Neuronal stem cell (in vitro differentiated cells): Measurements from ENCODE around the gene SEC14L3.

Source experiments
- DNase-seq: peaks from one replicate; pipeline ENCODE4 v3.0.0-alpha.2; 2013; ENCODE audit warnings: low spot score
- H2AFZ ChIP-seq: one replicate; pipeline ENCODE4 v1.6.1; 2013; ENCODE audit warnings: mild to moderate bottlenecking, low read length, inconsistent platforms
- H2AK5ac ChIP-seq: 2 replicates; pipeline ENCODE4 v1.6.1; 2013; ENCODE audit warnings: low read depth, mild to moderate bottlenecking, inconsistent platforms, low read length, moderate library complexity, mixed read lengths
- H2BK120ac ChIP-seq: 2 replicates; pipeline ENCODE4 v1.6.1; 2013; ENCODE audit warnings: low read depth, mild to moderate bottlenecking, inconsistent platforms, low read length, moderate library complexity, mixed read lengths
- H2BK12ac ChIP-seq: one replicate; pipeline ENCODE4 v1.6.1; 2013; ENCODE audit warnings: low read length, inconsistent platforms
- H2BK15ac ChIP-seq: 2 replicates; pipeline ENCODE4 v1.6.1; 2013; ENCODE audit warnings: mild to moderate bottlenecking, low read length, inconsistent platforms, mixed read lengths
- H2BK5ac ChIP-seq: one replicate; pipeline ENCODE4 v1.6.1; 2013; ENCODE audit warnings: inconsistent platforms, mild to moderate bottlenecking, low read length, moderate library complexity
- H3K14ac ChIP-seq: one replicate; pipeline ENCODE4 v1.6.1; 2013; ENCODE audit warnings: low read length, inconsistent platforms
- H3K18ac ChIP-seq: 2 replicates; pipeline ENCODE4 v1.6.1; 2013; ENCODE audit warnings: low read length, inconsistent platforms
- H3K23ac ChIP-seq: 2 replicates; pipeline ENCODE4 v1.6.1; 2013; ENCODE audit warnings: low read depth, mild to moderate bottlenecking, mixed read lengths, low read length, inconsistent platforms; ENCODE audit not compliant: poor library complexity
- H3K27ac ChIP-seq: replicated peaks from 3 replicates; pipeline ENCODE4 v1.5.1; 2013; ENCODE audit warnings: low read length, inconsistent platforms
- H3K27me3 ChIP-seq, 3 experiments: 2 replicates each; pipeline ENCODE4 v1.6.1; 2013; ENCODE audit warnings: low read length in 3 of 3, mild to moderate bottlenecking in 2 of 3, inconsistent platforms in 1 of 3, low read depth in 1 of 3, mixed read lengths in 1 of 3, moderate library complexity in 1 of 3; ENCODE audit not compliant: control insufficient read depth in 3 of 3, insufficient read depth in 3 of 3
- H3K36me3 ChIP-seq, 2 donors: replicated peaks in 1 of 2; 2 replicates each; pipeline ENCODE4 v1.6.1; 2013; ENCODE audit warnings: low read length in 2 of 2; ENCODE audit not compliant: control insufficient read depth in 2 of 2, insufficient read depth in 2 of 2
- H3K4ac ChIP-seq: 2 replicates; pipeline ENCODE4 v1.6.1; 2013; ENCODE audit warnings: inconsistent platforms, mild to moderate bottlenecking, low read length, moderate library complexity
- H3K4me1 ChIP-seq, 2 donors: 1 replicate in 1 of 2; 2 replicates in 1 of 2; pipeline ENCODE4 v1.6.1; 2013; ENCODE audit warnings: low read length in 2 of 2, low read depth in 1 of 2; ENCODE audit not compliant: control insufficient read depth in 2 of 2, insufficient read depth in 1 of 2
- H3K4me2 ChIP-seq: one replicate; pipeline ENCODE4 v1.6.1; 2013; ENCODE audit warnings: mild to moderate bottlenecking, low read length, inconsistent platforms; ENCODE audit not compliant: insufficient read depth, poor library complexity, severe bottlenecking
- H3K4me3 ChIP-seq, 2 donors: 2 replicates each; pipeline ENCODE4 v1.5.1; 2013; ENCODE audit warnings: low read length in 2 of 2, mild to moderate bottlenecking in 2 of 2, inconsistent platforms in 1 of 2, moderate library complexity in 1 of 2
- H3K79me1 ChIP-seq: one replicate; pipeline ENCODE4 v1.6.1; 2013; ENCODE audit warnings: low read depth, mild to moderate bottlenecking, inconsistent platforms, low read length, moderate library complexity
- H3K9ac ChIP-seq: one replicate; pipeline ENCODE4 v1.6.1; 2013; ENCODE audit warnings: mild to moderate bottlenecking, low read depth, low read length, inconsistent platforms; ENCODE audit not compliant: poor library complexity
- H3K9me3 ChIP-seq, 2 donors: replicated peaks in 1 of 2; 2 replicates each; pipeline versions ENCODE3 to v1.6.1; 2013; ENCODE audit warnings: low read length in 2 of 2, mild to moderate bottlenecking in 2 of 2, inconsistent platforms in 1 of 2, low read depth in 1 of 2, mixed read lengths in 1 of 2, moderate library complexity in 1 of 2; ENCODE audit not compliant: control insufficient read depth in 2 of 2, insufficient read depth in 1 of 2
- H4K8ac ChIP-seq: one replicate; pipeline ENCODE4 v1.6.1; 2013; ENCODE audit warnings: low read depth, mild to moderate bottlenecking, inconsistent platforms, low read length, moderate library complexity
- H4K91ac ChIP-seq: one replicate; pipeline ENCODE4 v1.6.1; 2013; ENCODE audit warnings: low read length, low read depth, mild to moderate bottlenecking, inconsistent platforms; ENCODE audit not compliant: poor library complexity
- WGBS, 2 donors: extraction: QIAGEN DNeasy Blood & Tissue Kit; methylation state at CpG; one replicate each; pipeline ENCODE4 v1.1.7; 2013; ENCODE audit warnings: missing lambda C conversion rate in 2 of 2, mixed read lengths in 1 of 2; ENCODE audit not compliant: insufficient read length in 2 of 2, insufficient replicate concordance in 1 of 2; ENCODE audit errors: extremely low coverage in 2 of 2; 5-methylcytosine and 5-hydroxymethylcytosine counted together

The SEC14L3 gene

GRCh38 chr22:30483169-30483568, 11.4 kb upstream of the SEC14L3 start:
- H3K18ac ChIP-seq = no peak overlapping the region
- no peak overlapping the region for H2BK120ac ChIP-seq
- H3K23ac ChIP-seq = no peak overlapping the region
- H4K91ac ChIP-seq = no peak overlapping the region
- no peak overlapping the region for H3K4ac ChIP-seq
- no peaks in the 10 kb centered on the region for H3K9me3 ChIP-seq
- no peak overlapping the region for H3K4me3 ChIP-seq
- no peaks in the 10 kb centered on the region for H3K4me1 ChIP-seq
- H2AK5ac ChIP-seq = no peak overlapping the region
- no peak overlapping the region for H3K27ac ChIP-seq
- no peak overlapping the region for H3K9ac ChIP-seq
- no peak overlapping the region for H3K4me2 ChIP-seq
- H3K36me3 ChIP-seq = no peaks in the 10 kb centered on the region
- H4K8ac ChIP-seq = no peak overlapping the region
- no CpG with 5 or more reads among the region's 1 CpG for WGBS, 2 donors
- no peaks in the 10 kb centered on the region for H3K79me1 ChIP-seq
- no peak overlapping the region for H2BK12ac ChIP-seq
- H2BK5ac ChIP-seq = no peak overlapping the region
- H2AFZ ChIP-seq = no peak overlapping the region
- H3K27me3 ChIP-seq = peaks cover 0 to 7% (median 0%) of the 10 kb centered on the region in 3 experiments
- no peak overlapping the region for H2BK15ac ChIP-seq
- DNase-seq = no peak
- H3K14ac ChIP-seq = no peak overlapping the region

- H3K4ac ChIP-seq = no peak overlapping the region
- no peak overlapping the region for H3K23ac ChIP-seq
- H2BK120ac ChIP-seq = no peak overlapping the region
- H2BK12ac ChIP-seq = no peak overlapping the region
- H3K4me2 ChIP-seq = no peak overlapping the region
- WGBS, 2 donors = no CpG with 5 or more reads among the region's 5 CpGs
- peaks cover 0 to 12% (median 0%) of the 10 kb centered on the region in 3 experiments for H3K27me3 ChIP-seq
- no peak overlapping the region for H2AK5ac ChIP-seq
- H3K36me3 ChIP-seq = no peaks in the 10 kb centered on the region
- H3K9ac ChIP-seq = no peak overlapping the region
- no peak overlapping the region for H3K14ac ChIP-seq
- no peak overlapping the region for H3K4me3 ChIP-seq
- no peak overlapping the region for H4K91ac ChIP-seq
- no peak overlapping the region for H2BK15ac ChIP-seq
- H2BK5ac ChIP-seq = no peak overlapping the region
- H3K18ac ChIP-seq = no peak overlapping the region
- DNase-seq = no peak
- H3K9me3 ChIP-seq = no peaks in the 10 kb centered on the region
- no peak overlapping the region for H3K27ac ChIP-seq
- no peaks in the 10 kb centered on the region for H3K4me1 ChIP-seq
- no peak overlapping the region for H2AFZ ChIP-seq
- H4K8ac ChIP-seq = no peak overlapping the region
- H3K79me1 ChIP-seq = no peaks in the 10 kb centered on the region
Measured at GRCh38 chr22:30481711-30482110, 9.9 kb upstream of the SEC14L3 start.

GRCh38 chr22:30479981-30480380, 8.2 kb upstream of the SEC14L3 start:
- Histone ChIP-seq H3K18ac (no peak overlapping the region), H2AK5ac (no peak overlapping the region), H3K27ac (no peak overlapping the region), H3K27me3 (peaks cover 0 to 16% (median 0%) of the 10 kb centered on the region in 3 experiments), H2BK12ac (no peak overlapping the region), H2BK120ac (no peak overlapping the region), H3K4me1 (peaks cover 0 to 3% of the 10 kb centered on the region in 2 donors), H3K14ac (no peak overlapping the region), H3K4me3 (no peak overlapping the region), H2AFZ (no peak overlapping the region), H3K4ac (no peak overlapping the region), H4K8ac (no peak overlapping the region), H2BK5ac (no peak overlapping the region), H3K36me3 (no peaks in the 10 kb centered on the region), H3K4me2 (no peak overlapping the region), H2BK15ac (no peak overlapping the region), H3K79me1 (no peaks in the 10 kb centered on the region), H4K91ac (no peak overlapping the region), H3K23ac (no peak overlapping the region), H3K9ac (no peak overlapping the region), H3K9me3 (no peaks in the 10 kb centered on the region)
- no CpG with 5 or more reads among the region's 2 CpGs for WGBS, 2 donors
- DNase-seq = no peak

- Histone ChIP-seq H3K4me3 (no peak overlapping the region), H4K8ac (no peak overlapping the region), H3K23ac (no peak overlapping the region), H4K91ac (no peak overlapping the region), H3K18ac (no peak overlapping the region), H3K4ac (no peak overlapping the region), H2BK5ac (no peak overlapping the region), H2AK5ac (no peak overlapping the region), H2BK120ac (no peak overlapping the region), H3K9me3 (no peaks in the 10 kb centered on the region), H2BK12ac (no peak overlapping the region), H3K27me3 (peaks cover 0 to 30% (median 2%) of the 10 kb centered on the region in 3 experiments), H2AFZ (no peak overlapping the region), H2BK15ac (no peak overlapping the region), H3K27ac (no peak overlapping the region), H3K36me3 (no peaks in the 10 kb centered on the region), H3K79me1 (no peaks in the 10 kb centered on the region), H3K9ac (no peak overlapping the region), H3K4me1 (peaks cover 0 to 3% of the 10 kb centered on the region in 2 donors), H3K14ac (no peak overlapping the region), H3K4me2 (no peak overlapping the region)
- no CpG with 5 or more reads among the region's 6 CpGs for WGBS, 2 donors
- no peak for DNase-seq
Measured at GRCh38 chr22:30474683-30475424, 3.0 kb upstream of the SEC14L3 start.
